ENCODE measurements around the gene ZNF501.
A peak's percentile ranks its signal among the peaks of the same experiment; 100 is the strongest.

Gene ZNF501

GRCh38 chr3:44729384-44729910 lies at the start of gene ZNF501:
Gene ZNF501, plus strand, starts transcription at chr3:44729635. Its CDS starts 4,787 bp downstream, at chr3:44734422.
- DNase-seq = peak; percentile 85

GRCh38 chr3:44680921-44681455 lies 48.4 kb upstream of the ZNF501 start:
- DNase-seq = no peak

- no peak for DNase-seq
Observed at GRCh38 chr3:44682182-44682896, 47.1 kb upstream of the ZNF501 start.

GRCh38 chr3:44685128-44685800 lies 44.2 kb upstream of the ZNF501 start:
- DNase-seq = peak; percentile 15

GRCh38 chr3:44687898-44688297 lies 41.5 kb upstream of the ZNF501 start:
- DNase-seq = no peak

- peak; percentile 71 for DNase-seq
Observed at GRCh38 chr3:44712455-44713075, 16.9 kb upstream of the ZNF501 start, which contains the start of gene ZNF502. Gene ZNF502, plus strand, starts transcription at chr3:44712660. Its CDS starts 7,602 bp downstream, at chr3:44720262.

- DNase-seq = no peak
Observed at GRCh38 chr3:44721231-44722102, 8.0 kb upstream of the ZNF501 start.

- no peak for DNase-seq
Observed at GRCh38 chr3:44722103-44722401, 7.4 kb upstream of the ZNF501 start.

GRCh38 chr3:44734646-44735168 lies 5.3 kb downstream of the ZNF501 start:
- no peak for DNase-seq

- no peak for DNase-seq
Observed at GRCh38 chr3:44761101-44761423, 31.6 kb downstream of the ZNF501 start.

GRCh38 chr3:44761424-44762169 lies 32.2 kb downstream of the ZNF501 start, which contains the start of the genes KIAA1143 and KIF15:
Gene KIAA1143, minus strand, starts transcription at chr3:44761619. Its CDS starts 17 bp downstream, at chr3:44761602.
Gene KIF15, plus strand, starts transcription at chr3:44761794. Its CDS starts 72 bp downstream, at chr3:44761866.
- peak; percentile 98 for DNase-seq

- no peak for DNase-seq
Observed at GRCh38 chr3:44762170-44762677, 32.8 kb downstream of the ZNF501 start.

GRCh38 chr3:44762690-44763089 lies 33.3 kb downstream of the ZNF501 start:
- no peak for DNase-seq

GRCh38 chr3:44764248-44764647 lies 34.8 kb downstream of the ZNF501 start:
- no peak for DNase-seq

GRCh38 chr3:44771424-44772098 lies 42.1 kb downstream of the ZNF501 start:
- no peak for DNase-seq

GRCh38 chr3:44772099-44772442 lies 42.6 kb downstream of the ZNF501 start:
- no peak for DNase-seq

- no peak for DNase-seq
Observed at GRCh38 chr3:44782891-44783290, 53.5 kb downstream of the ZNF501 start.

Measured in inflammatory macrophage treated with lipopolysaccharide for 4 hours (primary cell).